Tibial artery (tissue), 4 donors: ENCODE measurements around the gene UST.

ENCODE experiments used
- DNase-seq, 2 donors: peaks; one replicate each; pipeline ENCODE4 v3.0.0-alpha.2; 2019
- H3K27ac ChIP-seq, 2 donors: fragments of 200-600 bp; sonication (generic) in 1 of 2; 1 replicate in 1 of 2; 2 replicates in 1 of 2; pipeline ENCODE4 v1.5.1; 2018 to 2019; ENCODE audit warnings: mild to moderate bottlenecking in 1 of 2
- H3K27me3 ChIP-seq, 2 donors: fragments of 200-600 bp; sonication (generic) in 1 of 2; one replicate each; pipeline versions ENCODE4 v1.5.1 to v1.6.0; 2016 to 2019
- H3K36me3 ChIP-seq, 3 donors: fragments of 200-600 bp; sonication (generic) in 2 of 3; one replicate each; pipeline ENCODE4 v1.5.1; 2016 to 2019; ENCODE audit warnings: mild to moderate bottlenecking in 2 of 3
- H3K4me1 ChIP-seq, 4 donors: fragments of 200-600 bp; sonication (generic) in 2 of 4; 1 replicate in 3 of 4; 2 replicates in 1 of 4; pipeline ENCODE4 v1.5.1; 2016 to 2019
- H3K4me3 ChIP-seq, 2 donors: fragments of 200-600 bp; sonication (generic) in 1 of 2; 1 replicate in 1 of 2; 2 replicates in 1 of 2; pipeline ENCODE4 v1.5.1; 2018 to 2019; ENCODE audit warnings: mild to moderate bottlenecking in 2 of 2
- H3K9me3 ChIP-seq, 3 donors: fragments of 200-600 bp; sonication (generic) in 1 of 3; one replicate each; pipeline ENCODE4 v1.5.1; 2016 to 2019
- intact Hi-C: fragments of 100-400 bp; cut with DNase I; formaldehyde crosslinking; loops from one replicate; pipeline ENCODE4 v1.15.0; 2023; ENCODE audit warnings: low total_unique reads
- TF ChIP-seq, protein P1 (sequence below), 2 experiments: fragments of 200-600 bp in 1 of 2; fragments of 450-650 bp in 1 of 2; IDR thresholded peaks; one replicate each; pipeline ENCODE4 v1.5.1; 2017 to 2019; ENCODE audit warnings: antibody characterized with exemption in 2 of 2, mild to moderate bottlenecking in 1 of 2, moderate library complexity in 1 of 2

UST gene

DNA sequence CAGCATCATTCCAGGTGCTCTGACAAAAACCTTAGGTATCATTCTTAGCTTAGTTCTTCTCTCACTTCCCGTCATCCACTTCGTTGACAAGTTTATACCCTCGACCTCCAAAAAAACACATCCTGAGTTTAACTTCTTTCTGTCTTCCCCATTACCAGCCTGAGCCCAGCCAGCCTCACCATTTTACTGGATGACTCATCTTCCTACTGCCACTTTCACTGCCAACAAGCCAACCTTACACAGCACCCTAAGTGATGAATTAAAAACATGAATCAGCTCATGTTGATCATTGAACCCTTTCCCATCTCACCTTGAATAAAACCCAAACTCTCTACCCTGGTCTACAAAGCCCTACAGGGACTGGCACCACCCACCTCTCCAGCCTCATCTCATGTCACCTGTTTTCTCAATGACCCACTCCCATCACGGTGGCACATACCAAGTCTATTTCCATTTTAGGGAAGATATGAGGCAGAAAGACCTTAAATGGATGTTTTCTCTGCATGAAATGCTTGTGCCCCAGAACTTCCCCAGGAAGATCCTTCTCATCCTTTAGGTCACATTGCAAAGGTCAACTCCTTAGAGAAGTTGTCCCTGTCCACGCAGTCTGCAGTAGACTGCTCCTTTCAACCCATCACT lies 9.9 kb upstream of the UST start:
- Histone ChIP-seq H3K4me1 (peaks cover 0 to 4% (median 0%) of the 10 kb centered on the region in 4 donors), H3K9me3 (no peaks in the 10 kb centered on the region), H3K27ac (no peak overlapping the region), H3K36me3 (no peaks in the 10 kb centered on the region), H3K4me3 (no peak overlapping the region), H3K27me3 (no peaks in the 10 kb centered on the region)
- intact Hi-C loops, result no loop called here
- no peak for DNase-seq
- TF ChIP-seq, protein P1, sequence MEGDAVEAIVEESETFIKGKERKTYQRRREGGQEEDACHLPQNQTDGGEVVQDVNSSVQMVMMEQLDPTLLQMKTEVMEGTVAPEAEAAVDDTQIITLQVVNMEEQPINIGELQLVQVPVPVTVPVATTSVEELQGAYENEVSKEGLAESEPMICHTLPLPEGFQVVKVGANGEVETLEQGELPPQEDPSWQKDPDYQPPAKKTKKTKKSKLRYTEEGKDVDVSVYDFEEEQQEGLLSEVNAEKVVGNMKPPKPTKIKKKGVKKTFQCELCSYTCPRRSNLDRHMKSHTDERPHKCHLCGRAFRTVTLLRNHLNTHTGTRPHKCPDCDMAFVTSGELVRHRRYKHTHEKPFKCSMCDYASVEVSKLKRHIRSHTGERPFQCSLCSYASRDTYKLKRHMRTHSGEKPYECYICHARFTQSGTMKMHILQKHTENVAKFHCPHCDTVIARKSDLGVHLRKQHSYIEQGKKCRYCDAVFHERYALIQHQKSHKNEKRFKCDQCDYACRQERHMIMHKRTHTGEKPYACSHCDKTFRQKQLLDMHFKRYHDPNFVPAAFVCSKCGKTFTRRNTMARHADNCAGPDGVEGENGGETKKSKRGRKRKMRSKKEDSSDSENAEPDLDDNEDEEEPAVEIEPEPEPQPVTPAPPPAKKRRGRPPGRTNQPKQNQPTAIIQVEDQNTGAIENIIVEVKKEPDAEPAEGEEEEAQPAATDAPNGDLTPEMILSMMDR (IDR thresholded peaks at IDR 0.05), result no peak

DNA sequence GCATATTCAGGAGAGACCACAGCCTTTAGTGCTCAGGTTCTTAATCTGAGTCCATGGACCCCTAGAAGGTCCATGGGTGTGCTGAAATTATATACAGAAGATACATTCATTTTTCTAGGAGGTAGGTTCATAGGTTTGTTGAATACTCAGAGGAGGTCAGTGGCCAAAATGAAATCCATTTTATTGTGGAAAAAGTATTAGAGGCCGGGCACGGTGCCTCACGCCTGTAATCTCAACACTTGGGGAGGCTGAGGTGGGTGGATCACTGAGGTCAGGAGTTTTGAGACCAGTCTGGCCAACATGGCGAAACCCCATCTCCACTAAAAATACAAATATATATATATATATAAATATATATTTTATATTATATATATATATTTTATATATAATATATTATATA lies 9.0 kb upstream of the UST start:
- Histone ChIP-seq H3K9me3 (no peaks in the 10 kb centered on the region), H3K36me3 (no peaks in the 10 kb centered on the region), H3K27me3 (no peaks in the 10 kb centered on the region), H3K4me1 (peaks cover 0 to 4% (median 0%) of the 10 kb centered on the region in 4 donors), H3K27ac (no peak overlapping the region), H3K4me3 (no peak overlapping the region)
- TF ChIP-seq, protein P1 (IDR thresholded peaks at IDR 0.05), result no peak
- DNase-seq, result no peak
- intact Hi-C loops, result no loop called here

DNA sequence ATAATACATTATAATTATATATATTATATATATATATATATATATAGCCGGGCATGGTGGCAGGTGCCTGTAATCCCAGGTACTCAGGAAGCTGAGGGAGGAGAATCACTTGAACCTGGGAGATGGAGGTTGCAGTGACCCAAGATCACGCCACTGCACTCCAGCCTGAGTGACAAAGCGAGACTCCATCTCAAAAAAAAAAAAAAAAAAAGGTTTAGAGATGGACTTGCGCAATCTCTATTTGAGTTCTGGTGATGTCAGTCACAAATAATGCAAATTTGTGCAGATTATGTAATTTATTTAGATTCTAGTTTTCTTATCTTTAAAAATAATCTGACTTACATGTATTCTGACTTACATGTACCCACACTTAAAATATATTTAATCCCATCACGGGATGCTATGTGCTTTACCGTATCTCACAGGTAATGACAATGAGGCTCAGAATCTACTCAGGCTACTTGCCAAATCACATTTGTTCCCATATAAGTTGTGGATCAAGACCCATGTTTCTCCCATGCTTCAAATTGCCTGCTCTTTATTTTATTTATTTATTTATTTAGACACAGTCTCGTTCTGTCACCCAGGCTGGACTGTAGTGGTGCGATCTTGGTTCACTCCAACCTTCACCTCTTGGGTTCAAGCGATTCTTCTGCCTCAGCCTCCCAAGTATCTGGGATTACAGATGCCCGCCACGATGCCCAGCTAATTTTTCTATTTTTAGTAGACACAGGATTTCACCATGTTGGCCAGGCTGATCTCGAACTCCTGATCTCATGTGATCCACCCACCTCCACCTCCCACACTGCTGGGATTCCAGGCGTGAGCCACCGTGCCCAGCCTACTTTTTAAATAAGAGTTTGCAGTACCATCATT lies 7.6 kb upstream of the UST start:
- Histone ChIP-seq H3K4me3 (no peak overlapping the region), H3K36me3 (no peaks in the 10 kb centered on the region)
- intact Hi-C loops, result no loop called here

DNA sequence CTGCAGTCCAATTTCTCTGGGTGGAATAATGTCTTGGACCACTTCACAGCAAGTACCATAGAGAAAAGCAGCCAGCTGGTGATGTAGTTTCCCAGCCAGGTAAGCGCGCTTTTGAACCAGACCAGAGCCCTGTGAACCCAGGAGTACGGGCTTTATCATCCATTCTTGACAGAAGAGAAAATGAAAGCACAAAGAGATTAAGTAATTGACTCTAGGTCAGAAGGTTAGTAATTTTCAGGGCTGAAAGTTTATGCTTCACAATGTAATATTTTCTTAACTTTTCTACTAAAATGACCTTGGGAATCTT lies 7.1 kb upstream of the UST start:
- no peak overlapping the region for H3K27ac ChIP-seq
- no peaks in the 10 kb centered on the region for H3K27me3 ChIP-seq
- peaks cover 0 to 4% (median 0%) of the 10 kb centered on the region in 4 donors for H3K4me1 ChIP-seq
- H3K9me3 ChIP-seq, result no peaks in the 10 kb centered on the region
- intact Hi-C loops, result loop anchor here (10.0 kb wide), 2 partner anchors 165 to 205 kb away; no protein-coding TSS in a partner anchor
- TF ChIP-seq, protein P1 (IDR thresholded peaks at IDR 0.05), result no peak
- no peaks in the 10 kb centered on the region for H3K36me3 ChIP-seq
- H3K4me3 ChIP-seq, result no peak overlapping the region
- DNase-seq, result no peak

More for the DNA sequence above, 7.6 kb upstream of the UST start:
- TF ChIP-seq, protein P1 (IDR thresholded peaks at IDR 0.05), result no peak
- DNase-seq, result no peak
- Histone ChIP-seq H3K4me1 (peaks cover 0 to 4% (median 0%) of the 10 kb centered on the region in 4 donors), H3K9me3 (no peaks in the 10 kb centered on the region), H3K27ac (no peak overlapping the region), H3K27me3 (no peaks in the 10 kb centered on the region)

DNA sequence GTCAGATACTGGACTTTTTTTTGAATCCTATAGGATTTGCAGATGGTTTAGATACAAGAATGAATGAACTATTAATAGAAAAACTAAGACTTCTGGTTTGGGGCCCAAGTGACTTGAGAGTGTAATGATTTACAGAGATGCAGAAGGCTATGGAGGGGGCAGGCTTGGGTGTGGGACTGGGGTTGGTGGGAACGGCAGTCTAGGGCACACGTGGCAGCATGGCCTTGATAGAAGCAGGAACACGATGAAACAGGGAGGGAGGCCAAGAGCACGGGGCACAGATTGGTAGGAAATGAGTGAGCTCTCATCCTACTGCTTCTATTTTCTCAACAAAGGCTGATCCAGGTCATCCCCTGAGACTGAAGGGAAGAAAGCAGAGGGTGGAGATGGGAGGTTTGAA lies 3.4 kb upstream of the UST start:
- intact Hi-C loops, result loop anchor here (10.0 kb wide), 2 partner anchors 169 to 201 kb away; no protein-coding TSS in a partner anchor
- no peak for DNase-seq

More for the DNA sequence above, 3.4 kb upstream of the UST start:
- no peaks in the 10 kb centered on the region for H3K27me3 ChIP-seq
- no peaks in the 10 kb centered on the region for H3K9me3 ChIP-seq
- peaks cover 0 to 21% (median 11%) of the 10 kb centered on the region in 4 donors for H3K4me1 ChIP-seq
- no peak overlapping the region for H3K4me3 ChIP-seq
- TF ChIP-seq, protein P1 (IDR thresholded peaks at IDR 0.05), result no peak
- H3K27ac ChIP-seq, result no peak overlapping the region
- no peaks in the 10 kb centered on the region for H3K36me3 ChIP-seq
